Liver (tissue), 9 donors: ENCODE data around the gene GINS2. TPM values are rescaled to one million over a fixed set of nuclear protein-coding genes. Genes with fewer than 3 reads are reported as not detected.

Experiments
- DNase-seq: peaks from one replicate; pipeline ENCODE4 v3.0.0-alpha.2; 2017; ENCODE audit warnings: low spot score
- H3K27ac ChIP-seq, 2 donors: one replicate each; pipeline ENCODE4 v1.7.0; 2013; ENCODE audit warnings: inconsistent platforms in 2 of 2, low read length in 2 of 2, control low read depth in 1 of 2, low read depth in 1 of 2, mild to moderate bottlenecking in 1 of 2
- H3K27me3 ChIP-seq, 4 donors: one replicate each; pipeline versions ENCODE4 v1.6.1 to v1.7.0; 2013; ENCODE audit warnings: low read length in 3 of 4, inconsistent platforms in 1 of 4, mild to moderate bottlenecking in 1 of 4, moderate library complexity in 1 of 4; ENCODE audit not compliant: control insufficient read depth in 4 of 4, insufficient read depth in 4 of 4
- H3K36me3 ChIP-seq, 4 donors: one replicate each; pipeline versions ENCODE4 v1.6.1 to v1.7.0; 2013; ENCODE audit warnings: low read length in 3 of 4, mild to moderate bottlenecking in 3 of 4, low read depth in 1 of 4, moderate library complexity in 1 of 4; ENCODE audit not compliant: control insufficient read depth in 4 of 4, insufficient read depth in 3 of 4
- H3K4me1 ChIP-seq, 4 donors: one replicate each; pipeline versions ENCODE4 v1.6.1 to v1.7.0; 2013; ENCODE audit warnings: low read length in 3 of 4, mild to moderate bottlenecking in 3 of 4, moderate library complexity in 1 of 4; ENCODE audit not compliant: control insufficient read depth in 4 of 4, insufficient read depth in 4 of 4
- H3K4me3 ChIP-seq, 3 donors: one replicate each; pipeline versions ENCODE4 v1.6.1 to v1.7.0; 2013; ENCODE audit warnings: low read length in 3 of 3, control low read depth in 1 of 3, low read depth in 1 of 3, mild to moderate bottlenecking in 1 of 3
- H3K9ac ChIP-seq, 2 donors: one replicate each; pipeline ENCODE4 v1.7.0; 2013; ENCODE audit warnings: low read length in 2 of 2, mild to moderate bottlenecking in 2 of 2, moderate library complexity in 2 of 2, control low read depth in 1 of 2, low read depth in 1 of 2
- H3K9me3 ChIP-seq, 4 donors: one replicate each; pipeline versions ENCODE4 v1.6.1 to v1.7.0; 2013; ENCODE audit warnings: low read length in 3 of 4; ENCODE audit not compliant: control insufficient read depth in 4 of 4
- CTCF ChIP-seq: fragments of 150-350 bp; IDR thresholded peaks from 2 replicates; pipeline ENCODE4 v1.5.1; 2017; ENCODE audit warnings: improper control_type of control experiment, low read depth, low read length; ENCODE audit not compliant: missing input control
- EGR1 ChIP-seq, 2 donors: IDR thresholded peaks; 2 replicates each; pipeline ENCODE4 v1.6.1; 2016 to 2018; ENCODE audit warnings: antibody characterized with exemption in 2 of 2, low read depth in 2 of 2
- FOXA1 ChIP-seq: IDR thresholded peaks from 2 replicates; pipeline ENCODE4 v1.6.1; 2016; ENCODE audit warnings: antibody characterized with exemption
- FOXA2 ChIP-seq: IDR thresholded peaks from 2 replicates; pipeline ENCODE4 v1.6.1; 2016; ENCODE audit warnings: antibody characterized with exemption
- GABPA ChIP-seq, 2 donors: IDR thresholded peaks in 1 of 2; conservative IDR thresholded peaks in 1 of 2; 2 replicates each; pipeline ENCODE4 v1.6.1; 2016; ENCODE audit warnings: antibody characterized with exemption in 2 of 2, mild to moderate bottlenecking in 1 of 2, moderate library complexity in 1 of 2
- HNF4A ChIP-seq, 2 donors: conservative IDR thresholded peaks; 2 replicates each; pipeline ENCODE4 v1.6.1; 2016; ENCODE audit warnings: antibody characterized with exemption in 2 of 2, mild to moderate bottlenecking in 2 of 2
- HNF4G ChIP-seq: IDR thresholded peaks from 2 replicates; pipeline ENCODE4 v1.6.1; 2016; ENCODE audit warnings: antibody characterized with exemption
- JUND ChIP-seq, 2 donors: IDR thresholded peaks; 2 replicates each; pipeline ENCODE4 v1.6.1; 2016; ENCODE audit warnings: antibody characterized with exemption in 2 of 2
- NR2F2 ChIP-seq: IDR thresholded peaks from 2 replicates; pipeline ENCODE4 v1.6.1; 2016; ENCODE audit warnings: antibody characterized with exemption
- RAD21 ChIP-seq, 2 donors: IDR thresholded peaks; 2 replicates each; pipeline ENCODE4 v1.6.1; 2016; ENCODE audit warnings: antibody characterized with exemption in 2 of 2, mild to moderate bottlenecking in 2 of 2
- RXRA ChIP-seq, 2 donors: IDR thresholded peaks; 2 replicates each; pipeline ENCODE4 v1.6.1; 2017 to 2018; ENCODE audit warnings: antibody characterized with exemption in 2 of 2, mild to moderate bottlenecking in 1 of 2
- SP1 ChIP-seq: IDR thresholded peaks from 2 replicates; pipeline ENCODE4 v1.6.1; 2018; ENCODE audit warnings: antibody characterized with exemption, mild to moderate bottlenecking
- YY1 ChIP-seq: IDR thresholded peaks from 2 replicates; pipeline ENCODE4 v1.6.1; 2016; ENCODE audit warnings: antibody characterized with exemption, mild to moderate bottlenecking
- ZBTB33 ChIP-seq: IDR thresholded peaks from 2 replicates; pipeline ENCODE4 v1.6.1; 2016; ENCODE audit warnings: antibody characterized with exemption
- WGBS: extraction: QIAGEN DNeasy Blood & Tissue Kit; methylation state at CpG from one replicate; pipeline ENCODE4 v1.1.7; 2013; 5-methylcytosine and 5-hydroxymethylcytosine counted together
- polyA plus RNA-seq, 2 donors: library from polyadenylated mRNA; stranded (reverse) in 1 of 2; unstranded in 1 of 2; fragments of 200-250 nt in 1 of 2; fragments of >200 nt in 1 of 2; fragmentation: Nextera tagmentation in 1 of 2; extraction: Ambion mirVana in 1 of 2; gene quantifications; one replicate each; pipeline versions ENCODE4 v1.2.1 to v1.2.3, GENCODE V29; 2013 to 2015
- total RNA-seq, 2 donors: library from RNA; depleted of rRNA; stranded (reverse); fragments of >200 nt; gene quantifications; one replicate each; pipeline ENCODE4 v1.2.3, GENCODE V29; 2014
- TF ChIP-seq, protein P1 (sequence below): IDR thresholded peaks from 2 replicates; pipeline ENCODE4 v1.6.1; 2016; ENCODE audit warnings: antibody characterized with exemption
- TF ChIP-seq, protein P2 (sequence below): IDR thresholded peaks from 2 replicates; pipeline ENCODE4 v1.6.1; 2016; ENCODE audit warnings: antibody characterized with exemption, mild to moderate bottlenecking
- TF ChIP-seq, protein P3 (sequence below): IDR thresholded peaks from 2 replicates; pipeline ENCODE4 v1.6.1; 2016; ENCODE audit warnings: antibody characterized with exemption
- donor health status: healthy.
- donor health status: healthy.
- donor health status: healthy.
- donor health status: healthy.
- donor health status: healthy.

The GINS2 gene
- total and polyA plus RNA-seq, 4 donors = 0.17 to 9.3 (median 0.86) TPM

DNA sequence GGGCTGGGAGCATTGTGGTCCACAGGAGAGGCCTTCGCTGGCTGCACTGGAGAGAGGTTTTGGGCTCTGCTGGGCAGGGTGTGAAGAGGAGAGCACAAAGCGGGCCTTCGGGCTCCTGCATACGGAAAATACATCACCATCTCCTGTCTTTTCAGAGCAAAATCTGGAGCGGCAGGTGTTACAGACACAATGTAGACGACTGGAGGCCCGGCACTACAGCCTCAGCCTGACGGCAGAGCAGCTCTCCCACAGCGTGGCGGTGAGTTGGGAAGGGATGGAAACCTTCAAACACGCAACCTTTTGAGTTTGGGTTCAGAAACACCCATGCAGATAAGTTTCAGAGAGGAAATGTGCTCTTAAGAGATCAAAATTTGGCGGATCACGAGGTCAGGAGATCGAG is 17.9 kb downstream of the GINS2 start:
- DNase-seq = no peak
- peaks cover 8 to 29% (median 29%) of the 10 kb centered on the region in 4 donors for H3K4me1 ChIP-seq
- no peaks in the 10 kb centered on the region for H3K27me3 ChIP-seq
- TF ChIP-seq YY1 = no peak
- TF ChIP-seq HNF4G = no peak
- no peak for TF ChIP-seq NR2F2
- TF ChIP-seq CTCF = no peak
- TF ChIP-seq ZBTB33 = no peak
- TF ChIP-seq RAD21 (IDR thresholded peaks at IDR 0.05) = no peak
- no peak for TF ChIP-seq RXRA (IDR thresholded peaks at IDR 0.05)
- TF ChIP-seq, protein P1, sequence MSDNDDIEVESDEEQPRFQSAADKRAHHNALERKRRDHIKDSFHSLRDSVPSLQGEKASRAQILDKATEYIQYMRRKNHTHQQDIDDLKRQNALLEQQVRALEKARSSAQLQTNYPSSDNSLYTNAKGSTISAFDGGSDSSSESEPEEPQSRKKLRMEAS = no peak
- no peak for TF ChIP-seq FOXA2
- TF ChIP-seq, protein P2, sequence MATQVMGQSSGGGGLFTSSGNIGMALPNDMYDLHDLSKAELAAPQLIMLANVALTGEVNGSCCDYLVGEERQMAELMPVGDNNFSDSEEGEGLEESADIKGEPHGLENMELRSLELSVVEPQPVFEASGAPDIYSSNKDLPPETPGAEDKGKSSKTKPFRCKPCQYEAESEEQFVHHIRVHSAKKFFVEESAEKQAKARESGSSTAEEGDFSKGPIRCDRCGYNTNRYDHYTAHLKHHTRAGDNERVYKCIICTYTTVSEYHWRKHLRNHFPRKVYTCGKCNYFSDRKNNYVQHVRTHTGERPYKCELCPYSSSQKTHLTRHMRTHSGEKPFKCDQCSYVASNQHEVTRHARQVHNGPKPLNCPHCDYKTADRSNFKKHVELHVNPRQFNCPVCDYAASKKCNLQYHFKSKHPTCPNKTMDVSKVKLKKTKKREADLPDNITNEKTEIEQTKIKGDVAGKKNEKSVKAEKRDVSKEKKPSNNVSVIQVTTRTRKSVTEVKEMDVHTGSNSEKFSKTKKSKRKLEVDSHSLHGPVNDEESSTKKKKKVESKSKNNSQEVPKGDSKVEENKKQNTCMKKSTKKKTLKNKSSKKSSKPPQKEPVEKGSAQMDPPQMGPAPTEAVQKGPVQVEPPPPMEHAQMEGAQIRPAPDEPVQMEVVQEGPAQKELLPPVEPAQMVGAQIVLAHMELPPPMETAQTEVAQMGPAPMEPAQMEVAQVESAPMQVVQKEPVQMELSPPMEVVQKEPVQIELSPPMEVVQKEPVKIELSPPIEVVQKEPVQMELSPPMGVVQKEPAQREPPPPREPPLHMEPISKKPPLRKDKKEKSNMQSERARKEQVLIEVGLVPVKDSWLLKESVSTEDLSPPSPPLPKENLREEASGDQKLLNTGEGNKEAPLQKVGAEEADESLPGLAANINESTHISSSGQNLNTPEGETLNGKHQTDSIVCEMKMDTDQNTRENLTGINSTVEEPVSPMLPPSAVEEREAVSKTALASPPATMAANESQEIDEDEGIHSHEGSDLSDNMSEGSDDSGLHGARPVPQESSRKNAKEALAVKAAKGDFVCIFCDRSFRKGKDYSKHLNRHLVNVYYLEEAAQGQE = no peak
- no peak for TF ChIP-seq FOXA1
- TF ChIP-seq HNF4A (conservative IDR thresholded peaks at IDR 0.05) = no peak
- TF ChIP-seq GABPA (IDR thresholded peaks at IDR 0.05 in 1 of 2, conservative IDR thresholded peaks at IDR 0.05 in 1 of 2) = no peak
- TF ChIP-seq, protein P3, sequence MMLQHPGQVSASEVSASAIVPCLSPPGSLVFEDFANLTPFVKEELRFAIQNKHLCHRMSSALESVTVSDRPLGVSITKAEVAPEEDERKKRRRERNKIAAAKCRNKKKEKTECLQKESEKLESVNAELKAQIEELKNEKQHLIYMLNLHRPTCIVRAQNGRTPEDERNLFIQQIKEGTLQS = no peak
- TF ChIP-seq EGR1 (IDR thresholded peaks at IDR 0.05; ENCODE audit: low read depth in 2 of 2) = no peak
- no peak for TF ChIP-seq SP1
- no peak for TF ChIP-seq JUND (IDR thresholded peaks at IDR 0.05)
- H3K4me3 ChIP-seq = no peak overlapping the region
- no peak overlapping the region for H3K27ac ChIP-seq
- peaks cover 13 to 62% (median 47%) of the 10 kb centered on the region in 4 donors for H3K36me3 ChIP-seq
- WGBS = 97% methylated on average over 14 of the region's 14 CpGs
- H3K9me3 ChIP-seq = no peaks in the 10 kb centered on the region
- no peak overlapping the region for H3K9ac ChIP-seq
